GM19438 (cell line): ENCODE data around the gene PLPPR5.

Experiments
- ATAC-seq: cut with Tn5 transposase; IDR thresholded peaks from one replicate; pipeline ENCODE4 v1.9.1; 2021; ENCODE audit warnings: low read depth; ENCODE audit not compliant: unreplicated experiment

The PLPPR5 gene

DNA sequence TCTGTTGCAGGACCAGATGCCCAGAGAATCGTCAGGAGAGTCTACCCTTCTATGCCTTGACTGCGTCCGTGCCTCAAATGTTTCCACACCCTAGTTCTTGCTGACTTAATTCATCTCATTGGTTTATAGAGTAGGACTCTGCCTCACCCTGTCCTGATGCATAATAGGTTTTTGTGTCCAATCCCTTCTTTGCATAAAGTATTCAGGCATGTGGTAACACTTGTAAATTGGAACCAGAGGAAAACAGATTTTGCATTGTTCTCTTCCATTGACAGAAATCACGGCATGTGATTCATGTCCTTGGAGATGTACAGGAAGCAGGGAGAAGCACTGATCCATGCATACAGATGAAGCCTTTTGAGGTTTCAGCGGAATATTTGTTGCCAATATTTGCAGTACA lies 29.5 kb downstream of the PLPPR5 start:
- ATAC-seq: no peak

DNA sequence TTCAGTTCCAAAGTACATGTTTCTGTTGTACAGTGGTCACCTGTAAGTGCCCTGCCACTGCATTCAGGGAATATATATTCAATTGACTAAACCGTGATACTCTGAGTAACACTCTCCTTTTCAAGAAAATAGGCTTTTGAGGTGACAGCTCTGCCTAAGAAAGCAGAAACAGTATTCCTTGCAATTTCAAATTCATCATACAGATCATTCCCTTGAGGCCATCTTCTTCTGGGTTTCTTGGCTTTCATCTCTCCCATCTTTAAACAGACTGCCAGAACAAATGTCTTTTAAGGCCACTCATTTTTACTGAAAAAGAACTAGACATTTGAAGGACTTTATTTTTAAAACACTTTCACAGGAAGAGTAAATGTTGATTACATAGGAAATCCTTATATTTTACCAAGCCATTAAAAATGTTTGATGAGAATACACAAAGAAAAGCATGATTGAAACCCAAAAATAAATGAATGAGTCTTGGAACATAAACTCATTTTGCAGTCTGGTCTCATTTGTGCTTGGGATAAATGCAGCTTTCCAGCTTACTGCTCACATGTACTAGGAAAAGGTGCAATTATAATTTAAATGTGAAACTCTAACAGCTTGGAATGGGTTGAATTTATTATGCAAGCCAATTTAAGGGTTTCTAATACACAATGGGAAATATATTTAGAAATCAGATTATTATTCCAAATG lies 34.7 kb downstream of the PLPPR5 start:
- ATAC-seq: no peak

DNA sequence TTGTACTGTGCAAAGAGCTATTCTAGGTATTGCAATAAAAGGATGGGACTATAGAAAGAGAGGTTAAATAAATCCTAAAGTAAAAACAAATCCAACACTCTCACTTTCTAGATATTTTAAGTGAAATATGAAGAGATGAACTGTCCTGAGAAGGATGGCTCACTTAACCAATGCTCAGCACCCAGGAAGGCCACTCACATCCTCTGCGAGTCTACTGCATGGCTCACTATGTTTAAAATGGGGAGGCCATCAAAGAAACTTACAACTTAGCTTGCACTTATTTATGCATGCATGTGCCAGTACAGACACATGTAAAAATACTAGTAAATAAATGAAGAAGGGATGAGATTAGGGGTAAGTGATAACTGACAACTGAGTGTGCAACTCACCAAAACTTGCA lies 37.5 kb downstream of the PLPPR5 start:
- ATAC-seq: no peak

DNA sequence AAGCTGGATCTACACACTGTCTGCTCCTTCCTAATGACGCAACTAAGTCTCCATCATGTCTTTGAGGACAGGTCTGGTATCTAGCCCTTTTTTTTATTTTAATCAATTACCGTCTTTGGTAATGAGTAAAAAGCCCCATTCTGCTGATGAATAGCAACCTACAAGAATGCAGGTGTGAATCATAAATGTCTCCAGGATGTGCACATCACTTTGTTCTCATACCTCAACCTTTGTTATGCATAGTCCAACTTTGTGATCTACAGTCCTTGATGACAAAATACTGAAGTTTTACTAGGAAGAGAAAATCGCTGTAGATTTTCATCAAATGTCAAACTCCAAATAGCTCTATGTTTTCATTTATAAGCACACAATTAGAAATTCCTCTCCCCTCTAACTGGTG lies 39.3 kb downstream of the PLPPR5 start:
- ATAC-seq: no peak

DNA sequence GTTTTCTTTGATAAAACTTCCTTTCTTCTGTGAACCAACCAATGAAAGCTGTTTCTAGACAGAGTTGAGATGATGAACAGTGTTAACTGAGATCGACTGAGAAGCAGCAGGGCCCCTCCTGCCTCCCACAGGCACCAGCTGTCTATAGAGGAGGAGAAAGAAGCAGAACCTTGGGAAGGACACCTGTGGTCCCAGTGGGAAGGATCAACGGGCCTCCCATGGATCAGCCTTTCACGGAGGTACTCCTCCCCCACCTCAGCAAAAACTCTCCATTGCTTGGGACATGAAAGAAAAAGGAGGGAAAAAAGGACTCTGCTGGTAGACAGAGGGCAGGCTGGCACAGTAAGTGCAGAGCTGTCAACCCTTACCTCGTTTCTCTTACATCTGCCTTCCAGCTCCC lies 40.5 kb downstream of the PLPPR5 start:
- ATAC-seq: no peak

DNA sequence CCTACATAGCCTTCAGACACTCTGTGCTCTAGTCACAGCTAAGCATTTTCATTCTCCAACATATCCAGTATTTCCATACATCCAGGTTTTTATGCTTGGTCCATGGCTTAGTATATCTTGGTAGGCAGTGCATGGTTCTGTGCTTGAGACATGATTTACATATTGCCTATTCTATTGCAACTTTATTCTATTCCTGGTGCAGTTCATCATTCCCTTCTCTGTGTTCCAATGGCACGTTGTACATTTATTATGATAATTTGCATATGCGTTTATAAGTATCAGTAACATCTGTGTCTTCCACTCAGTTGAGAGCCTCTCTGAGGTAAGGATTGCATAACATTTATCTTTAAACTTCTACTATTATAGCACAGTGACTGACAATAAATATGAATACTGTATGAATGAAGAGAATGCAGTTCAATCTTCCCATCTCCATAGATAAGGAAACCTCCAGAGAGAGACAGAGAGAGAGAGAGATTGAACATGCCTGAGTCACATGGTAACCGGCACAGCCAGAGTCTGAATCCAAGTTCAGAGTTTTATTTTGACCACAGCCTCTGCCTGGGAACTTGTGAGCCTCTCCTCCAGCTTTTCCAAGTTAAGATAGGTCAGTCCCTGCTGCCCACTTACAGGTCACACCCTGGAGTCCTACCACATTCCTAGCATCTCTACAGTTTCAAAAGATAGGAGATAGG lies 41.5 kb downstream of the PLPPR5 start:
- no peak for ATAC-seq

GRCh38 chr1:98962156-98962555 lies 42.5 kb downstream of the PLPPR5 start:
- ATAC-seq: no peak

- no peak for ATAC-seq
These were observed 55.0 kb downstream of the PLPPR5 start for GRCh38 chr1:98949621-98950020.

- no peak for ATAC-seq
These were observed 55.5 kb downstream of the PLPPR5 start for GRCh38 chr1:98949166-98949565.

DNA sequence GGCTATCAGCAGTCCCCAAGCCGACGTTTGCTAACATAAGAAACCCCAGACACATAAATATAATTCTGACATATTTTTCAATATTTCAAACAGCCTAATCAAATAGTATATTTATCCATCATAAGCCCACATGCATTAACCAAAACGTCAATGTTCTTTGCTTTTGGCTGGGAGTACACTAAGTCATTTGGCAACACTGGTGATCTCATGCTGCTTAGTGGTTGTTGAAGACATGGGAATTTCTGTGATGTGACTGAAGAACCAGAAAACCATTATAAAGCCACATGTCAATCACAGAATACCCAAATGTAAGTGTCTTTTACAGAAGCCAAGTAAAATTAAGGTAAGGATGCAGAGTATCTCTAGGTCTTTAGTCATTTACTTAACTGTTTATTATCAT lies 57.6 kb downstream of the PLPPR5 start:
- no peak for ATAC-seq

- no peak for ATAC-seq
These were observed 64.0 kb downstream of the PLPPR5 start for GRCh38 chr1:98940722-98941079.

DNA sequence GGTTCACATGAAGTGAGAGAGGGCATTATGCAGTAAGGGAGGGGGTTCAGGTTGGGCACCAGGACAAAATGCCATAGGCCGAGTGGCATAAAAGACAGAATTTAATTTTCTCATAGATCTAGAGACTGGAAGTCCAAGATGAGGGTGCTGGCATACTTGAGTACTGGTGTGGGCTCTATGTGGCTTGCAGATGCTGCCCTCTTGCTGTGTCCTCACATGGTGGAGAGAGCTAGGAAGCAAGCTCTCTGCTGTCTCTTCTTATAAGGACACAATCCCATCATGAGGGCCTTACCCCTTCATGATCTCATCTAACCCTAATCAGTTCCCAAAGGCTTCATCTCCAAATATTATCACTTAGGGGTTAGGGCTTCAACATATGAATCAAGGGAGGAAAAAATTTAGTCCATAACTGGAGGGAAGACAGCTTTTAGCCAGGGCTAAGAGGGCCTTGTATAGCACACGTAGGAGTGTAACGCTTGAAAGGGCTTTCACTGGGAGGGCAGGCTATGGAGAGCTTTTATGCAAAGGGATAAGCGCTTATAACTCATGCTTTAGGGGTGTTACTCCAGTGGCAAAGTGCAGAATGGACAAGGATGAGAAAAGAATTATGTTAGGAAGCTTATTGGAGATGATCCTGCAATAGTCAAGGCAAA lies 64.5 kb downstream of the PLPPR5 start:
- ATAC-seq: no peak

DNA sequence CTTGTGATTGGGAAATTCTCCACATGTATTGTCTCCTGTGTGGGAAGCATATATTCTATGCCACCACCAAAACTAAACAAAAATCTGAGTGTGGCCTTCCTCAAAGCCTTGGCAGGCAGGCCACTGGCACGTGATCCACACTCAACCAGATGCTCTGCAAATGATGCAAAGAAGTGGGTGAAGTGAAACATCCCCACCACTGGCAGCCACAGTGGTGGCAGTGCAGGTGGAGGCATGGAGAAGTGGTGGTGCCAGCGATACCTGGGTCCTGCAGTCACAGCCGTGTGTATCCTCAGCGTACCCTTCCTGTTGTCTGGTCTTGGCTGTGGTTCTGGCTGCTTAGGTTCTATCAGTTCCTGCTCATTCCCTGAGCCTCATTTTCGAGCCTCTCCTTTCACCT lies 65.2 kb downstream of the PLPPR5 start:
- ATAC-seq: no peak

DNA sequence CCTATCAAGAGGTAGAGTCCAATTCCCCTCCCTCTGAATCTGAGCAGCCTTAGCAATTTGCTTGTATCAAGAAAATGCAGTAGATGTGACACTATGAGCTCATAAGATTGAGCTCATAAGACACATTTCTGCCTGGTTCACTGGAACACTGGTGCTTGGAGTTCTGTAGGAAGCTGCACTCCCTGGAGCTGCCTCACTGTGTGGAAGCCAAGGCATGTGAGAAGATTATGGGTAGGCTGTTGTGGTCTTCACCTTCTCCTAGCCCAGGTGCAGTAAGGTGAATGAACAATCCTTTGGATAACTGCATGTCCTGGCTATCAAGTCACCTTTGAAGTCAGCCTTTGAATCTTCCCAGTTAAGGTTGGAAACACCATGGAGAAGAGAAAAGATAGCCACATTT lies 67.3 kb downstream of the PLPPR5 start:
- no peak for ATAC-seq

- no peak for ATAC-seq
These were observed 72.5 kb downstream of the PLPPR5 start for GRCh38 chr1:98932184-98932583.

DNA sequence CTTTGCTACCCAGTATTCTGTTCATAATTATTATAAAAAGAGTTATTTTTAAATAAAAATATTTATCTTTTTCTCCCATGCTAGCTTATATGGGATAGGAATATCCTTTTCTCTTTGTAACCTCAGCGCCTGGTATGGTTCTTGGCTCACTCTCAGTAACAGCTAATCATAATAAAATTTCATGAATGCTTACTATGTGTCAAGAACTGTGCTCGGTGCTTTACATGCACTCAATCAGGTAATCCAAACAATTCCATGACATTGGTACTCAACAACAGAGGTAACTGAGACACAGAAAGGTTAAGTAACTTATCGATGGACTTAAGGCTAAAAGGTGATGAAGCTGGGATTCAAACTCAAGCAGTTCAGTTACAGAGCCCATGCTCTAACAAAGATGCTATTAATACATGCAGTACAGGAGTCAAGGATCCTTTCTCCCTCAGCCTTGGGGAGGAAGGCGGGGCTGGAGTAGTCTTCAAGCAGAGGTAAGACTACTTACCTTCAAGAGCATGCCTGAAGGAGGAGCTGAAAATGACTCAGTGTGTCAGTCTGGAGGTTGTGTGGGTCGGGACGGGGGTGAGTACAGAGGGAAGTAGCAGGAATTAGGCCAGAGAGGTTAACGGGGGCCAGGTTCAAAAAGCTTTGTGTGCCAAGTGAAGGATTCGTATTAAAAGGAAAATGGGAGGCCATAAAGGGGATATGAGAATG lies 73.4 kb downstream of the PLPPR5 start:
- no peak for ATAC-seq

DNA sequence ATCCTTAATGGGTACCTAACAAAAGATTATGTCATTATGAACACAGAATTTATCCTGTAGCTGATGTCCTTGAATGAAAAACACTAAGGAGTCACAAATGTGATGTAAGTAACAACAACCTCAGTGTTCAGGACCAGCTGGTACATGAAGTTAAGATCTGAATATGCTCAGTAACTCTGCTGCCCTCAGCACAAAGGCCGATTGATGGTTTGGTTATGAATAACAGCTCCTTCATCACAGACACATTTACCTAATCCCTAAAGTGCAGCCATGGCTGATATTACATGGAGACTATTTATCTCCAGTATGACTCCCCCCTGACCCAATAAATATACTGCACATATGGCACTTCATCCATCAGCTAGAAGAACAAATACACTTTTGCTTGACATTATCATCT lies 75.2 kb downstream of the PLPPR5 start:
- no peak for ATAC-seq

- no peak for ATAC-seq
These were observed 78.1 kb downstream of the PLPPR5 start for GRCh38 chr1:98926597-98926996.

- no peak for ATAC-seq
These were observed 79.7 kb downstream of the PLPPR5 start for GRCh38 chr1:98924977-98925376.

DNA sequence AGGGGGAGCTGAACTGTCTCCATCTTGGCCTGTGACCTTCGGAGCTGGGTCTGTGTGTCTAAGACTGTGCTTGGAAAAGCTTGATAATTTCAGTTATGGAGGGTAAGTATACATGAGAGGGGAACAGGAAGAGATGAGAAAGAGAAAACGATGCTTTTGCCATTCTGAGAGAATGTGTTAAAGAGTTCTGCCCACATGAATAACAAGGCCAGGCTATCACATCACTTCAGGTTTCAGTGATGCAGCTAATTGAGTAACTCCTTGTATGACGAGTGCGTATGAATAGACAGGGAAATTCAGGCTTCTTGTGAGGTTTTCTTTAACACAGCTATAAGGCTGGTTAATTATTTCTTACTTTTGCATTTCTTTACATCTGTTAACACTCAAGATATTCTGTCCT lies 81.0 kb downstream of the PLPPR5 start:
- ATAC-seq: no peak

DNA sequence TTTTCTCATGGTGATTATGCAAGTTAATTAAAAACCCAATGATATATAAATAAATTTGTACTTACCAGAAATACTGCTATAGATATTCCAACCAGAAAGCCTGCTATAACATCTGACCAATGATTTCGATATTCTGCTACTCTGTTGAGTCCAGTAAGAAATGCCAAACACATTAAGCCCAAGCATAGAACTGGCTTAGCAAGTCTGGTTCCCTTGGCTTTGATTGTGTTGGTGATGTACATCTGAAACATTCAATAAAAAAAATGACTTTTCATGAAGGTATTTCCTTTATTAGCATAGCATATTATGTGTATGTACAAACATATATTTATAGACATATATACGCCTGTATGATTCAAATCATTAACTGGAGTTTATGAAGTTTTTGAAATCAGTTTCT lies 82.8 kb downstream of the PLPPR5 start:
- ATAC-seq: no peak
